Activated CD8-positive, alpha-beta memory T cell treated with anti-CD3 and anti-CD28 coated beads for 36 hours (primary cell): ENCODE results near the gene VSNL1. TPM values are rescaled to one million over a fixed set of nuclear protein-coding genes. Genes with fewer than 3 reads are reported as not detected.

ENCODE experiments used
- CTCF ChIA-PET: fragments of 350-600 bp; sonication (Branson Sonifier 250); formaldehyde crosslinking; loops from one replicate; lab custom pipeline; 2021; ENCODE audit warnings: antibody characterized with exemption; lab: Charles Lee
- POLR2A ChIA-PET: fragments of 350-600 bp; sonication (Branson Sonifier 250); formaldehyde crosslinking; loops from one replicate; lab custom pipeline; 2021; ENCODE audit warnings: antibody characterized with exemption; lab: Charles Lee
- total RNA-seq, 2 experiments: library from RNA; stranded (reverse); gene quantifications; one replicate each; pipeline ENCODE4 v1.2.3, GENCODE V29; 2021

The VSNL1 gene
- total RNA-seq, 2 experiments from 2014 or later: not detected

DNA sequence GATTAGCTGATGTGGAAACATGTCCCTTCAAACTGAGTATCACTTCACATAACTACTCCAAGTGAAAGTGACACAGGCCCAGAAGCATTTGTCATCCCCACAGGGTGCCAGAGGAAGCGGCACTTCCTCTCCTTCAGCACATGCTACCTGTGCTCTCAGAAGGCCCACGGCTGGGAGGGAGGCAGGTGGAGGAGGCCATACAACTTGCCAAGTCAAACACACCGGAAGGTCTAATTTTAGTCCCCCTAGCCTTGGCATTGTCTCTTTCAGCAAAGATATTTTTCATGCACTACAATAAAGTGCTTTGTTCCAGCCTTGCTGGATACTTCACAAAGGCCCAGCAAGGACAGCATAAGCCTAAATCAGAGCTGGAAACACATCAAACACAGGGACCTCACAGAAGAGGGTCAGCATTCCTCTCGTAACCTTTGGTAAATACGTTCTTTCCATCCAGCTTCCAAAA lies 38.0 kb downstream of the VSNL1 start:
- ChIA-PET CTCF (no interaction called here), POLR2A (no interaction called here)

GRCh38 chr2:17579605-17580318 lies 39.3 kb downstream of the VSNL1 start:
- CTCF ChIA-PET: no interaction called here
- POLR2A ChIA-PET: no interaction called here

GRCh38 chr2:17580319-17580715 lies 39.8 kb downstream of the VSNL1 start:
- POLR2A ChIA-PET: no interaction called here
- CTCF ChIA-PET: no interaction called here

DNA sequence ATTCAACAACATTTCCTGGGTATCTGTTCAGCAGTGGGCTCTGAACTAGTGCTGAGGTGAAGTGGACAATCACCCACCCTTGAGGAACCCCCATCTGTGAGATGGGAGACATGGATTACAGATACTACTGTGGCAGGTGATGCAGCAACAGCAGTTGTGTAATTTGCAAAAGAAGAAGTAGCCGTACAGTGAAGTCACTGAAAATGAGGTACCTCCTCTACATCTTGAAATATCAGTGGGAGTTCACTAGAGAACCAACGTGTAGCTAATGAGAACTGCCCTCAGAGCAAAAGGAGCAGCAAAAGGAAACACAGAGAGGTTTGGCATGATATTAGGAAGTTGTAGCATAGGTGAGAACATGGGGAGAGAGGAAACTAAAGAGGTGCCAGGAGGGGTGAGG lies 41.3 kb downstream of the VSNL1 start:
- ChIA-PET CTCF (no interaction called here), POLR2A (no interaction called here)

GRCh38 chr2:17583166-17583565 lies 42.7 kb downstream of the VSNL1 start:
- ChIA-PET POLR2A (no interaction called here), CTCF (no interaction called here)

- CTCF ChIA-PET: no interaction called here
- POLR2A ChIA-PET: no interaction called here
These were observed 43.1 kb downstream of the VSNL1 start for GRCh38 chr2:17583646-17584045.

DNA sequence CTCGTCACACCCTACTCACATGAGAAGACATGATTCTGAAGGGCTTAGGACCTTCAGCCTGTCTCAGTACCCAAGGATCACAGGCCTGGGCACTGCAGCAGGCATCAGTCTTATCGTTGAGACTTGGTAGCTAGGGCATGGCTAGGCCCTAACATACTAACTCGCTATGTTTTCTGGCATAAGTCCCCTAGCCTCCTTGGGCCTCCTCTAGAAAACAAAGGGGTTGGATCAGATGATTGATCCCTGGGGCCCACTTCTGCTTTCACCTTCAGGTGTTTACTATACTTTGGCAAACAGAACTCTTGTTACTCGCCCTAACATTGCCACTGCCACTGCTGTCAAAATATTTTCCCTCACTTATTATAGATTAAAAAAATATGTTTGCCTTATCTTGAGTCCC lies 44.2 kb downstream of the VSNL1 start:
- CTCF ChIA-PET: no interaction called here
- POLR2A ChIA-PET: no interaction called here

- POLR2A ChIA-PET: no interaction called here
- CTCF ChIA-PET: no interaction called here
These were observed 47.0 kb downstream of the VSNL1 start for GRCh38 chr2:17587469-17587868.

DNA sequence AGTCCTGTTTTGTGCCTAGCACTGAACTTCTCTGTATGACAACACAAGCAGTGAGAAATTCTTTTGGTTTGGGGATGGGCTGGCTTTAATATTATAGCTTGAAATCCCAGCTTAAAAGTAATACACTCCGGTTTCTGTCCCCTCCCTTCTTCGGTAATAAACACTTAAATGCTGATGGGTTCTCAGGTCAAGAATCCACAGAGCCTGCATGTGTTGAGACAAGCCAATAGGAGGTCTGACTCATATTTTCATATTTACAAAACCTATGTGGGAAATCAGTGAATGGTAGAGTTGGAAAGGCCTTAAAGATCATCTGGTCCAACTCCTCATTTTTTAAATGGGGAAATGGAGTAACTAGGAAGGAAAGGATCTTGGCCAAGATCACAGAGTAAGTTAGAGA lies 47.5 kb downstream of the VSNL1 start:
- POLR2A ChIA-PET: no interaction called here

DNA sequence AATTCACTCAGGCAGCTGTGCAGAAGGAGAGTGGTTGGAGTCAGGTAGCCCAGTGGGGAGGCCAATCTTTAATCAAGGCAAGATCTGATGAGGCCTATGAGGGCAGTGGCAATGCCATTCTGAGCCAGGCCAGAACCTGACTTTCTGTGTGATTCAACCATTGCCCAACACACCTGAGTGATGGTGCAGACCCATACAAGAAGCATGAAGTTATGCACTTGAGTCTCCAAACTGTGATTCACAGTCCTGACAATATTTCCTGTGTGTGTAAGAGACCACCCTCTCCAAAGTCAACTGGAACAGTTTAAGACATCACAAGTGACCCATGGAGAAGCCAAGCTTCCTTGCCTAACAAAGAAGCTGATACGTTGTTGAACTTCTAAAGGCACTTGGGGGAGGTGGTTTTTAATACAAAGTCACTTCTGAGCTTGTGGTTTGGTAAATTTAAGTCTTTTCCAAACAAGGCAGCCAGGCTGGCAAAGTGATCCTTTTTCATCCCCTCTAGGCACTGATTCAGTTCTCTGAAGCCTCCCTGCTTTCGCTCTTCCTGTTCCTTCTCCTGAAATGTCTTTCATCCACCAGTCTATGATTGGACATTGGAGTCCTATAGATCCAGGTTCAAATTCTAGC lies 49.0 kb downstream of the VSNL1 start:
- CTCF ChIA-PET: no interaction called here

More for the DNA sequence above, 47.5 kb downstream of the VSNL1 start:
- CTCF ChIA-PET: no interaction called here

GRCh38 chr2:17590342-17590911 lies 49.9 kb downstream of the VSNL1 start:
- POLR2A ChIA-PET: no interaction called here
- CTCF ChIA-PET: no interaction called here

More for the DNA sequence above, 49.0 kb downstream of the VSNL1 start:
- POLR2A ChIA-PET: no interaction called here

DNA sequence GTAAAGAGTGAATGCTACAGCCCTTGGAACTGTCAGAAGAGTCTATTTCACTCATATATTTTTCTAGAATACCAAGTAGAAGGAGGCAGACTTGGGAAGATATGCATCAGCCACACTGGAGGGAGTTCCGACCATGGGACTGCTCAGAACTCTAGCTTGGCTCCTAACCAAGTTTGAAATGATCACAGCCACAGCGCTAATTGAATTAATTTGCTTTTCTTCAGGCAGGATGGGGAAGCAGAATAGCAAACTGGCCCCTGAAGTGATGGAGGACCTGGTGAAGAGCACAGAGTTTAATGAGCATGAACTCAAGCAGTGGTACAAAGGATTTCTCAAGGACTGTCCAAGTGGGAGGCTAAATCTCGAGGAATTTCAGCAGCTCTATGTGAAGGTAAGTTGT lies 51.4 kb downstream of the VSNL1 start:
- POLR2A ChIA-PET: no interaction called here
- CTCF ChIA-PET: no interaction called here

GRCh38 chr2:17592731-17593409 lies 52.4 kb downstream of the VSNL1 start:
- ChIA-PET CTCF (no interaction called here), POLR2A (no interaction called here)

GRCh38 chr2:17593445-17593840 lies 52.9 kb downstream of the VSNL1 start:
- ChIA-PET CTCF (no interaction called here), POLR2A (no interaction called here)

- ChIA-PET POLR2A (no interaction called here), CTCF (no interaction called here)
These were observed 53.5 kb downstream of the VSNL1 start for GRCh38 chr2:17593841-17594491.

- CTCF ChIA-PET: no interaction called here
- POLR2A ChIA-PET: no interaction called here
These were observed 54.3 kb downstream of the VSNL1 start for GRCh38 chr2:17594533-17595401.

DNA sequence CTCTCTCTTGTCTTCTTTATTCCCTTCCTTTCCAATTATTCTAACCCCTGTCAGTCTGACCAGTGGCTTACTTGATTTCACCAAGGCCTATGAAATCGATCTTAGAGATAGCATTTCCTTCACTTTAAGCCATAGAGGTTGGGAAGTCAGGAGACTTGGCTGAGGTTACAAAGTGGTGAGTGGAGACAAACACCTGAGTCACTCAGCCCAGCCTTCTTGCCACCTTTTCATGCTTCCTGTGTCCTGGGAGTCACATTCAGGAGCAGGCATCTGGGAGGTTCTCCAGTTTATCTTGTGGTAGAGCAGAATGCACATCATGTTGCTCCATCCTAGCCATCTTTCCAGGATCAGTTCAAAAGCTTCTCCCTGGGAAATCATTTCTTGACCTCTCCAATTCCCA lies 59.1 kb downstream of the VSNL1 start:
- POLR2A ChIA-PET: no interaction called here
- CTCF ChIA-PET: no interaction called here

DNA sequence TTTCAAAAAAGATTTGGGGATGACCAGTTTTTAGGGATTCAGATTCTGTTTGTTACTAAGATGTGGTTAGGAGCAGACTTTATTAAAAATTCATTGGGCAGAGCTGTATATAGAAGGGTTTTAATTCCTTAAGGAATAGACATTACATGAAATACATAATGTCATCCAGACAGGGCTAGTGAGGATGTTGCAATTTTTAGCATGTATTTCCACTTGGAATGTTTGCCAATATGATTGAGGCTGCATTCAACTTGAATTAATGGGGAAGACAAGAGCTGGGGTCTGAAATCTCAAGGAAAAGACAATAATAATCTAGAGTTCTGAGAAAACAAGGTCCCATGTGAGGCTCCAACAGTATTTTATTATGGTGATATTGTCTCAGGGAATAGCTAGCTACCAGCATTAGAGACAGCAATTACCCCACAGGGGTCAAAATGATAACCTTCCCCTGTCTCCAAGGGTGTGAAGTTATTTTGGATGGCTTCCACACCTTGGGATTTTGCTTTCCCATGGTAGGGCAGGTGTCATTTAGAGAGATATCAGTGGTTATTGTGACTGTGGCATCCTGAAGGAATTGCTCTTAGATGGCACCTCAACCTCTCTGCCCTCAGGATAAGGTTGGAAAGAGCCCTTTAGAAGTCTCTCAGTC lies 60.2 kb downstream of the VSNL1 start:
- CTCF ChIA-PET: no interaction called here
- POLR2A ChIA-PET: no interaction called here

- ChIA-PET CTCF (no interaction called here), POLR2A (no interaction called here)
These were observed 63.6 kb downstream of the VSNL1 start for GRCh38 chr2:17604050-17604449.
